MCF 10A (cell line): ENCODE data around the gene HNRNPH1. TPM values are rescaled to one million over a fixed set of nuclear protein-coding genes. Genes with fewer than 3 reads are reported as not detected.

Experiments used
- total RNA-seq: library from RNA; stranded (reverse); gene quantifications from 2 replicates; pipeline ENCODE4 v1.2.3, GENCODE V29; 2022

Gene HNRNPH1
- total RNA-seq, 1 experiment from 2014 or later, result 907 TPM

Other genes with a start within 250 kb of the HNRNPH1 start
- gene RUFY1, start 73.1 kb downstream of the HNRNPH1 start, total RNA-seq, result 64.7 and 77.0 TPM in 2 replicates
- not detected in 2 replicates for gene CBY3, start 57.4 kb upstream of the HNRNPH1 start, total RNA-seq
- gene CANX, start 75.3 kb upstream of the HNRNPH1 start, total RNA-seq, result 1,781 and 2,325 TPM in 2 replicates
- 36.4 and 38.4 TPM in 2 replicates for gene MAML1, start 109.2 kb upstream of the HNRNPH1 start, total RNA-seq
- 2.1 and 2.2 TPM in 2 replicates for gene LTC4S, start 170.3 kb upstream of the HNRNPH1 start, total RNA-seq
- gene MGAT4B, start 183.2 kb upstream of the HNRNPH1 start, total RNA-seq, result 153 and 198 TPM in 2 replicates
- gene SQSTM1, start 197.2 kb upstream of the HNRNPH1 start, total RNA-seq, result 612 and 1,251 TPM in 2 replicates
- 40.3 and 42.8 TPM in 2 replicates for gene MRNIP, start 235.1 kb upstream of the HNRNPH1 start, total RNA-seq